WTC11 (cell line): ENCODE results near the gene CSTPP1. TPM values are rescaled to one million over a fixed set of nuclear protein-coding genes. Genes with fewer than 3 reads are reported as not detected.

Source experiments
- ATAC-seq: fragments of 200-7000 bp; cut with Tn5 transposase; 2 replicates; pipeline ENCODE4 v1.10.0; 2021; ENCODE audit warnings: mild to moderate bottlenecking, moderate library complexity
- CTCF ChIA-PET: fragments of 300-600 bp; sonication (Branson Sonifier 250); formaldehyde crosslinking; loops from one replicate; lab custom pipeline; 2021; ENCODE audit warnings: antibody characterized with exemption; lab: Charles Lee
- POLR2A ChIA-PET: fragments of 350-600 bp; sonication (Branson Sonifier 250); formaldehyde crosslinking; loops from one replicate; lab custom pipeline; 2021; ENCODE audit warnings: antibody characterized with exemption; lab: Charles Lee
- DNase-seq: peaks from one replicate; pipeline ENCODE4 v3.0.0; 2021; ENCODE audit warnings: low spot score
- H3K27ac Mint-ChIP-seq: 2 replicates; pipeline ENCODE4 v1.8.0; 2021; ENCODE audit warnings: mixed read lengths
- H3K27me3 Mint-ChIP-seq: 2 replicates; pipeline ENCODE4 v1.8.0; 2021; ENCODE audit warnings: low read depth, mild to moderate bottlenecking, moderate library complexity, mixed read lengths
- H3K36me3 Mint-ChIP-seq: 2 replicates; pipeline ENCODE4 v1.8.0; 2021; ENCODE audit warnings: mixed read lengths
- H3K4me1 Mint-ChIP-seq: 2 replicates; pipeline ENCODE4 v1.8.0; 2022; ENCODE audit warnings: mixed read lengths
- H3K4me3 Mint-ChIP-seq: 2 replicates; pipeline ENCODE4 v1.8.0; 2021; ENCODE audit warnings: mild to moderate bottlenecking, moderate library complexity, mixed read lengths
- H3K9me3 Mint-ChIP-seq: 2 replicates; pipeline ENCODE4 v1.8.0; 2021; ENCODE audit warnings: mixed read lengths
- ARID4B ChIP-seq: sonication (generic); formaldehyde crosslinking; IDR thresholded peaks from 2 replicates; pipeline ENCODE4 v1.8.0; 2023; ENCODE audit warnings: missing genetic modification reagents, mild to moderate bottlenecking, borderline replicate concordance
- CREB1 ChIP-seq: sonication (generic); formaldehyde crosslinking; IDR thresholded peaks from 2 replicates; pipeline ENCODE4 v1.8.0; 2023; ENCODE audit warnings: mild to moderate bottlenecking, missing genetic modification reagents
- CTCF ChIP-seq: fragments of 200-600 bp; IDR thresholded peaks from 2 replicates; pipeline ENCODE4 v1.8.0; 2022; ENCODE audit warnings: antibody characterized with exemption
- ELF4 ChIP-seq: sonication (generic); formaldehyde crosslinking; IDR thresholded peaks from 2 replicates; pipeline ENCODE4 v1.8.1; 2022; ENCODE audit warnings: low read depth, mild to moderate bottlenecking, moderate library complexity, missing genetic modification reagents
- ETV6 ChIP-seq: sonication (generic); formaldehyde crosslinking; IDR thresholded peaks from 2 replicates; pipeline ENCODE4 v1.8.1; 2022; ENCODE audit warnings: mild to moderate bottlenecking, missing genetic modification reagents
- GABPB1 ChIP-seq: sonication (generic); formaldehyde crosslinking; IDR thresholded peaks from 2 replicates; pipeline ENCODE4 v1.8.1; 2023; ENCODE audit warnings: mild to moderate bottlenecking, missing genetic modification reagents
- IRF1 ChIP-seq: sonication (generic); formaldehyde crosslinking; IDR thresholded peaks from 2 replicates; pipeline ENCODE4 v1.8.0; 2023; ENCODE audit warnings: missing genetic modification reagents
- JAZF1 ChIP-seq: fragments of 250-450 bp; sonication (Bioruptor Pico); IDR thresholded peaks from 2 replicates; pipeline ENCODE4 v1.9.0; 2021; ENCODE audit warnings: moderate library complexity, mild to moderate bottlenecking, inconsistent platforms
- MYBL2 ChIP-seq: sonication (generic); formaldehyde crosslinking; IDR thresholded peaks from 2 replicates; pipeline ENCODE4 v1.8.1; 2023; ENCODE audit warnings: mild to moderate bottlenecking, moderate library complexity, missing genetic modification reagents
- SMAD4 ChIP-seq: sonication (generic); formaldehyde crosslinking; IDR thresholded peaks from 2 replicates; pipeline ENCODE4 v1.8.0; 2022; ENCODE audit warnings: mild to moderate bottlenecking, missing genetic modification reagents
- TEAD1 ChIP-seq: sonication (generic); formaldehyde crosslinking; IDR thresholded peaks from 2 replicates; pipeline ENCODE4 v1.8.0; 2022; ENCODE audit warnings: mild to moderate bottlenecking, missing genetic modification reagents
- TEAD4 ChIP-seq: sonication (generic); formaldehyde crosslinking; IDR thresholded peaks from 2 replicates; pipeline ENCODE4 v1.8.0; 2022; ENCODE audit warnings: mild to moderate bottlenecking, missing genetic modification reagents
- TP53 ChIP-seq: sonication (generic); formaldehyde crosslinking; IDR thresholded peaks from 2 replicates; pipeline ENCODE4 v1.8.1; 2023; ENCODE audit warnings: mild to moderate bottlenecking, missing genetic modification reagents
- ZNF121 ChIP-seq: sonication (generic); formaldehyde crosslinking; IDR thresholded peaks from 2 replicates; pipeline ENCODE4 v1.8.0; 2023; ENCODE audit warnings: missing genetic modification reagents
- ZNF232 ChIP-seq: sonication (generic); formaldehyde crosslinking; IDR thresholded peaks from 2 replicates; pipeline ENCODE4 v1.8.0; 2022; ENCODE audit warnings: mild to moderate bottlenecking, missing genetic modification reagents
- total RNA-seq: library from RNA; stranded (reverse); gene quantifications from 3 replicates; pipeline ENCODE4 v1.2.3, GENCODE V29; 2021
- TF ChIP-seq, protein P1 (sequence below): sonication (generic); formaldehyde crosslinking; IDR thresholded peaks from 2 replicates; pipeline ENCODE4 v1.8.1; 2022; ENCODE audit warnings: mild to moderate bottlenecking, moderate library complexity, missing genetic modification reagents

The CSTPP1 gene
- total RNA-seq, 1 experiment from 2014 or later: 23.6 TPM

GRCh38 chr11:47183969-47184368 lies 247.4 kb downstream of the CSTPP1 start:
- no peak for DNase-seq
- no peak for ATAC-seq
- H3K27ac Mint-ChIP-seq: peak overlapping the region; percentile 78
- peaks cover 8% of the 10 kb centered on the region; the same call in 1 of the 2 replicates for H3K36me3 Mint-ChIP-seq
- CTCF ChIA-PET: interaction anchor here (2.2 to 4.9 kb wide), 3 partner anchors 31 to 75 kb away, joined by 24 to 101 read pairs (median 29); partner anchors contain the start of genes DDB2 and NR1H3
- no peak overlapping the region; the same call in 1 of the 2 replicates for H3K4me3 Mint-ChIP-seq
- H3K27me3 Mint-ChIP-seq: peaks cover 8% of the 10 kb centered on the region
- TF ChIP-seq IRF1 (no peak), ELF4 (CRISPR knock-in tag) (no peak), CTCF (no peak), TP53 (CRISPR knock-in tag) (no peak)
- peaks cover 17% of the 10 kb centered on the region for H3K4me1 Mint-ChIP-seq
- POLR2A ChIA-PET: interaction anchor here (1.5 to 5.1 kb wide), 4 partner anchors 31 to 65 kb away, joined by 8 to 114 read pairs (median 15); partner anchors contain the start of genes ACP2 and DDB2
- H3K9me3 Mint-ChIP-seq: no peaks in the 10 kb centered on the region

GRCh38 chr11:47184711-47185304 lies 248.2 kb downstream of the CSTPP1 start:
- Mint-ChIP-seq H3K9me3 (no peaks in the 10 kb centered on the region), H3K36me3 (peaks cover 3% of the 10 kb centered on the region; the same call in 1 of the 2 replicates), H3K27me3 (peaks cover 9% of the 10 kb centered on the region), H3K4me3 (peak overlapping the region; percentile 79), H3K27ac (peak overlapping the region; percentile 74), H3K4me1 (peaks cover 19% of the 10 kb centered on the region)
- no peak for TF ChIP-seq SMAD4
- TF ChIP-seq ZNF121 (CRISPR knock-in tag): peak; percentile 94
- ATAC-seq (peak; percentile 28), DNase-seq (no peak)
- POLR2A ChIA-PET: interaction anchor here (0.6 to 5.1 kb wide), 14 partner anchors 16 to 1110 kb away, joined by 3 to 114 read pairs (median 6); partner anchors contain the start of genes ACP2, DDB2, NR1H3 and PSMC3
- CTCF ChIA-PET: interaction anchor here (0.6 to 4.9 kb wide), 17 partner anchors 16 to 802 kb away, joined by 3 to 101 read pairs (median 4); partner anchors contain the start of genes ACP2, DDB2 and NR1H3

DNA sequence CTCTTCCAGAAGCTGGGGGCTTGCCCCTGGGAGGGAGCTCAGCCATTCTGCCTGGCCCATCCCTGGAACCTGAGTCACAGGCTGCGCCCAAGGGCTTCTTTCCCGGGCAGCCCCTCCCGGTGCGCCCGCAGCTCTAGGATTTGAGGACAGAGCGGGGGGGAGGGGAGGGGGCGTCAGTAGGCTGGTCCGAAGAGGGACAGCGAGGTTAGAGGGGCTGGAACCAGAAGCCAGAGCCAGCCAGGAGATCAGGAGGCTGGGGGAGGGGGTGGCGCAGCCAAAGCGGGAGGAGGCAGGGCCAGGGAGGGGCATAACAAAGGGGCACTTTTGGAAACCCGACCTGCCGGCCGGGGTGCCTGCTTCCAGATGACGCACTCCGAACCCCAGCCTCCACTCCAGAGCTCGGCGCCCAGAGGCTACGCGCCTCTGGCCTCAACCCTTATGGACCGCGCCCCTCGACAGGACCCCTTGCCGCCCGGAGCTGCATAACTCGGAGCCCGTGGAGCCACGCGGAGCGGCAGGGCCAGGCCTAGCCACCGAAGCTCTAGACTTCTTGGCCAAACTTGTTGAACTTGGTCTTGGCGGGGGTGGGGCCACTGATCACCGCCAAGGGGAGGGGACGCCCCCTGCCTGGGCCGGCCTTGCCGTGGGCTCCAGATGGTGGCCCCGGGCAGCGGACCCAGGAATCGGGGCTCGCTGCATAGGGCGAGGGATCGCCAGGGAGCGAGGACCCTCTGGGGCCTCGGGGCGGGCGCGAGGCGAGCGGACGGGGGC lies 248.9 kb downstream of the CSTPP1 start:
- peak overlapping the region; percentile 79 for H3K4me3 Mint-ChIP-seq
- H3K27me3 Mint-ChIP-seq: peaks cover 9% of the 10 kb centered on the region
- POLR2A ChIA-PET: interaction anchor here (0.5 to 5.1 kb wide), 16 partner anchors 15 to 1110 kb away, joined by 3 to 114 read pairs (median 4); partner anchors contain the start of genes ACP2, DDB2, NR1H3 and PSMC3
- TF ChIP-seq ETV6 (CRISPR knock-in tag) (0 out of 2 replicates have a peak, but pooled peaks have one; percentile 13), CREB1 (CRISPR knock-in tag) (0 out of 2 replicates have a peak, but pooled peaks have one; percentile 26), JAZF1 (CRISPR knock-in tag) (no peak), TEAD1 (CRISPR knock-in tag) (0 out of 2 replicates have a peak, but pooled peaks have one; percentile 16), MYBL2 (0 out of 2 replicates have a peak, but pooled peaks have one; percentile 56), CTCF (no peak), GABPB1 (peak; percentile 16; the same call in 1 of the 2 replicates), TEAD4 (CRISPR knock-in tag) (no peak), ARID4B (peak; percentile 66; the same call in 1 of the 2 replicates), ZNF232 (CRISPR knock-in tag) (peak; percentile 30; the same call in 1 of the 2 replicates)
- TF ChIP-seq, protein P1, sequence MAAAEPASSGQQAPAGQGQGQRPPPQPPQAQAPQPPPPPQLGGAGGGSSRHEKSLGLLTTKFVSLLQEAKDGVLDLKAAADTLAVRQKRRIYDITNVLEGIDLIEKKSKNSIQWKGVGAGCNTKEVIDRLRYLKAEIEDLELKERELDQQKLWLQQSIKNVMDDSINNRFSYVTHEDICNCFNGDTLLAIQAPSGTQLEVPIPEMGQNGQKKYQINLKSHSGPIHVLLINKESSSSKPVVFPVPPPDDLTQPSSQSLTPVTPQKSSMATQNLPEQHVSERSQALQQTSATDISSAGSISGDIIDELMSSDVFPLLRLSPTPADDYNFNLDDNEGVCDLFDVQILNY (CRISPR knock-in tag): peak; percentile 71

More for the DNA sequence above, 248.9 kb downstream of the CSTPP1 start:
- peak; percentile 71 for ATAC-seq
- CTCF ChIA-PET: interaction anchor here (0.7 to 4.9 kb wide), 15 partner anchors 15 to 802 kb away, joined by 3 to 101 read pairs (median 4); partner anchors contain the start of genes ACP2, DDB2 and NR1H3
- Mint-ChIP-seq H3K4me1 (peaks cover 19% of the 10 kb centered on the region), H3K36me3 (peaks cover 3% of the 10 kb centered on the region; the same call in 1 of the 2 replicates), H3K27ac (peak overlapping the region; percentile 86), H3K9me3 (no peaks in the 10 kb centered on the region)
- peak; percentile 89 for DNase-seq
